ENCODE results near the gene C16orf95.

Gene C16orf95

GRCh38 chr16:87254734-87255133, 62.5 kb downstream of the C16orf95 start:
- no peak for TF ChIP-seq CTCF (IDR thresholded peaks at IDR 0.05; ENCODE audit: insufficient read depth, missing control alignments)
- DNase-seq (ENCODE audit: insufficient read length, low spot score) (no peak), FAIRE-seq (no peak)

GRCh38 chr16:87254296-87254695, 62.9 kb downstream of the C16orf95 start:
- TF ChIP-seq CTCF (IDR thresholded peaks at IDR 0.05; ENCODE audit: insufficient read depth, missing control alignments), result no peak
- DNase-seq (ENCODE audit: insufficient read length, low spot score) (no peak), FAIRE-seq (no peak)

GRCh38 chr16:87253536-87253935, 63.7 kb downstream of the C16orf95 start:
- no peak for FAIRE-seq
- no peak for TF ChIP-seq CTCF (IDR thresholded peaks at IDR 0.05; ENCODE audit: insufficient read depth, missing control alignments)
- no peak for DNase-seq (ENCODE audit: insufficient read length, low spot score)
